NCI-H2171 treated with DMSO at 0.1 percent for 48 hours (cell line): ENCODE measurements around the gene CRYBG1.

Source experiments
- DNase-seq: peaks from one replicate; lab custom pipeline; 2025; lab: John Stamatoyannopoulos, UW

The CRYBG1 gene

GRCh38 chr6:106460481-106460880, 100.0 kb downstream of the CRYBG1 start:
- DNase-seq = no peak

DNA sequence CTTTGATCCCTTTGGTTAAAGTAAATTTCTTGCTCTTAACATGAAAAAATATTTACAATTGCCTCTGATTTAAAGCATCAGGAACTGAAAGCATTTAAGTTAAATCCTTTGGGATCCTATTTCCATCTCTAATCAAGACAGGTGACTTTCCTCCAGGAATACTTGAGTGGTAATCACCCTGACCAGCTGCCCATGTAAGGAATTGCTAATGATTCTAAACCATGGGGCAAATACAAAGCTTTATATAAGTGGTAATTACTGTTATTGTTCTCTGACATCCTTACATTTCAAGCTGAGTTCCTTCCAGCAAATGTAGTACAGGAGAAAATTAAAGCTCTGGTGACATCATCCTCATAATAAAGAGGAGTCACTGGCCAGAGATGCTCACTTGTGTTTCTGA, 100.6 kb downstream of the CRYBG1 start:
- no peak for DNase-seq

GRCh38 chr6:106462923-106463557, 102.5 kb downstream of the CRYBG1 start:
- no peak for DNase-seq

GRCh38 chr6:106466211-106466610, 105.7 kb downstream of the CRYBG1 start:
- peak; percentile 7 for DNase-seq

GRCh38 chr6:106468935-106469334, 108.4 kb downstream of the CRYBG1 start:
- no peak for DNase-seq

- no peak for DNase-seq
Observed at GRCh38 chr6:106469882-106470281, 109.4 kb downstream of the CRYBG1 start.

DNA sequence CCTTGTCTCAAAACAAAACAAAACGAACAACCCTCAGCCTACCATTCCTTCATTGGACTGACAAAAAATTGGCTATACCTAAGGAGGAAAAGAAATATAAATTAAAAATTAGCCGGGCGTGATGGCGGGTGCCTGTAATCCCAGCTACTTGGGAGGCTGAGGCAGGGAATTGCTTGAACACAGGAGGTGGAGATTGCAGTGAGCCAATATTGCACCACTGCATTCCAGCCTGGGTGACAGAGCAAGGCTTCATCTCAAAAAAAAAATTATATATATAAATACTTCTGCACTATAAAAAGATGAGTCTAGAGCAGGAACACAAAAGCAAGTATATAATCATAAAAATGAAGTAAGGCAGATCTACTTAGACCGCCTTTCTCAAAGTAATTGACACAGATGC, 109.8 kb downstream of the CRYBG1 start:
- DNase-seq = no peak

- no peak for DNase-seq
Observed at GRCh38 chr6:106470811-106471210, 110.3 kb downstream of the CRYBG1 start.

DNA sequence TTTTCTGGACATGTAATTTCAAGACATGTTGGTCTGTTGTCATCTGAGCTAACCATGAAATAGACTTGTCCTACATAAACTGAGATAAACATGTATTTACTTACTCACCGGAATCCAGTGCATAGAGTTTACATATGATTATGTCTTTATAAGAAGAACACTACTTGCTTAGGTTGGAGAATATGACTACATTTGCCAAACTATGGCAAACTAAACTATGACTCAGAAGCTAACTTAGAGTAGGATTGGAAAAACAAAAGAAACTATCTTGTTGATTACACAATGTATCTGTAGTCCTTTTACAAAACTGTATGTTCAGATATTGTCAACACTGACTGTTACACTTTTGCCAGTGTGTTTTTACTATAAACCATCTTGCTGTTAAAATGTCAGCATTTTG, 113.3 kb downstream of the CRYBG1 start:
- no peak for DNase-seq

GRCh38 chr6:106474466-106474865, 113.9 kb downstream of the CRYBG1 start:
- no peak for DNase-seq

DNA sequence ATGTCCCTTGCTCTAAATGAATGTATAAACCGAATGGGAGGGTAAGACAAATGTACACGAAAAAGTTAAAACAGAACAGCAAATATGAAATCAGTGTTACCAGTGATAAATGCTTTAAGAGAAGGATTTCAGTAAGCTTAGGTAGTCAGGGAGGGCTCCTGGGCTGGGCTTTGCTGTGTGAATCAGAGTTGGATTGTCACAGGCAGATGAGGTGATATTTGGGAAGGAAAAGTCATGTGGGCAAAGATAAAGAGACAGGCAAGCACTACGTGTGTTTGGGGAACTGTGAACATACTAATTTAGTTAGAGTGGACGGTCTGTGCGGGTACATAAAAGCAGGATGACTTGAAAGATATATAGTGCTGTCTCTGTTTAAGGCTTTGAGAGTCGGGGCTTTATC, 114.8 kb downstream of the CRYBG1 start:
- DNase-seq = no peak

- no peak for DNase-seq
Observed at GRCh38 chr6:106476331-106477105, 116.0 kb downstream of the CRYBG1 start.

GRCh38 chr6:106477146-106477545, 116.6 kb downstream of the CRYBG1 start:
- no peak for DNase-seq

DNA sequence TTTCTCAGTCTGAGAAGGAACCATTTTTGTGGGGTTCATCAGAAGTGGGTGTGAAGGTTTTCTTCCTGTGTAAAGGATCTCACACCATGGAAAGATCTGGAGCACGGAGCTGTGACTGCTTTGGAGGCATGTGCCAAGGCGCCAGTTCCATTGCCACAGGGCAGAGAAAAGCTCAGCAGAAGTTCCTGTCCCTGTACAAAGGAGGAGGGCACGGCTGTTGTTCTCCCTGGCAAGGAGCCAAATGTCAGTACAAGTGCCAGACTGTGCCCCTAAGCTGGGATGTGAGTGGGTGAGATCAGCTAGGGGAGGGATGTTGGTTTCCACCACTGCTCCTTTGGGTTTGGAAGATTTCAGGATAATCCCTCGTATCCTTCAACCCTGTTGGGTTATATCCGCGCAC, 117.3 kb downstream of the CRYBG1 start:
- peak; percentile 71 for DNase-seq

DNA sequence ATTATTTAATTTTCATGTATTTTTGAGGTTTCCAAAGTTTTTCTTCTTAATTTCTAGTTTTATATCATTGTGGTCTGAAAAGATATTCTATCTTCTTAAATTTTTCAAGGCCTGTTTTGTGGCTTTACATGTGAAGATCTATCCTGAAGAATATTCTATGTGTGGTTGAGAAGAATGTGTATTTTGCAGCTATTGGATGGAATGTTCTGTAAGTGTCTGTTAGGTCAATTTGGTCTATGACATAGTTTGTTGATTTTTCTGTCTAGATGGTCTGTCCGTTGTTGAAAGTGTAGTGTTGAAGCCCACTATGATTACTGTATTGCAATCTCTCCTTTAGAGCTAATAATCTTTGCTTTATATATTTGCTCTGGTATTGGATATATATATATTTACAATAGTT, 125.7 kb downstream of the CRYBG1 start:
- DNase-seq = no peak

GRCh38 chr6:106488494-106489370, 128.2 kb downstream of the CRYBG1 start:
- no peak for DNase-seq

- DNase-seq = no peak
Observed at GRCh38 chr6:106490030-106490429, 129.5 kb downstream of the CRYBG1 start.

DNA sequence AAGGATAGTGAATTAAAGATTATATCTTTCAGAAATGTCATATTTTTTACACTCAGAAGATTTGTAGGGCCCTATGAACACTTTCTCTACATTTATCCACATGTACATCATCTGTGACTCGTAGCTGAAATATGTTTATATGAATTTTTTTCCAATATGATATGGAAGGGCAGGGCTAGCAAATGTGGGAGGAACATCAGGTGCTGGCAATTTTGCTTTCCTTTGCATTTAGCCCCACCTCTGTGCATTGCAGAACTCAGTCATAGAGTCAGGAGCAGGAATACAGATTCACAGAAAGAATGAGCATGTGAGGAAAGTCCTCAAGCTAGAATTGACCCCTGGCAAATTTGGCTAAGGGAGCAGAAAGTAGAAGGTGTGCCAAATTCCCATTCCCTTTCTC, 129.9 kb downstream of the CRYBG1 start:
- no peak for DNase-seq

- DNase-seq = no peak
Observed at GRCh38 chr6:106490974-106491373, 130.5 kb downstream of the CRYBG1 start.

GRCh38 chr6:106495014-106495413, 134.5 kb downstream of the CRYBG1 start:
- peak; percentile 17 for DNase-seq

DNA sequence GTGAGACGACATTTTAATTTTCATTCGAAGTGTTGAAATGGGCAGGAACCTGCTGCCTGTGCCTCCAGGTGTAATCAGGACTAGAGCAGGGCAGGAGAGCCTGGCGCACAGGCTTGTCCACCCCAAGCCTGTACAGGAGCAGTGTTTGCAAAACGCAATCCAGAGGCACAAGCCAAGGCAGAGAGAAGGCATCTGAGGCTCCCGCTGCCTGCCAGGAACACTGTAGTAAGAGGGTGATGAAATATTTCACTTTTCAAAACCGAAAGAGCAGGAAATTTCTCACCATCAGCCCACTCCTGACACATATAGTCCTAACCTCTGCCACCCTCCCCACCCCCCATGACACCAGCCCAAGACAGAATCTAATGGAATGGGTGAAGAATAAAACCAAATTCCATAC, 136.3 kb downstream of the CRYBG1 start:
- no peak for DNase-seq

- no peak for DNase-seq
Observed at GRCh38 chr6:106501960-106502371, 141.4 kb downstream of the CRYBG1 start.

- no peak for DNase-seq
Observed at GRCh38 chr6:106502559-106502958, 142.0 kb downstream of the CRYBG1 start.
